Measurements from ENCODE around the gene TRIM54. TPM values are rescaled to one million over a fixed set of nuclear protein-coding genes. Genes with fewer than 3 reads are reported as not detected.

TRIM54 gene
- total and polyA plus RNA-seq, 9 of the 15 experiments (the other 6 are each of a cell fraction or from before 2014, with no cell fraction given) = not detected

GRCh38 chr2:27356382-27357181 is 74.4 kb downstream of the TRIM54 start, which contains the start of gene GTF3C2 (continued):
- no peak for TF ChIP-seq ZNF551 (CRISPR knock-in tag; IDR thresholded peaks at IDR 0.05)
- TF ChIP-seq MGA (IDR thresholded peaks at IDR 0.05) = peak; percentile 94
- 0 out of 2 replicates have a peak, but pooled peaks have one; percentile 34 for TF ChIP-seq HDAC8 (tag; IDR thresholded peaks at IDR 0.05)
- no peak for TF ChIP-seq RNF219 (CRISPR knock-in tag; IDR thresholded peaks at IDR 0.05)
- no peak for TF ChIP-seq ZNF57 (CRISPR knock-in tag; IDR thresholded peaks at IDR 0.05)
- TF ChIP-seq BRCA1 (IDR thresholded peaks at IDR 0.05) = no peak
- peak; percentile 28; the same call in 1 of the 2 replicates for TF ChIP-seq BRCA1 (CRISPR knock-in tag; IDR thresholded peaks at IDR 0.05)
- TF ChIP-seq NUFIP1 (IDR thresholded peaks at IDR 0.05; ENCODE audit: partially characterized antibody) = no peak
- TF ChIP-seq TFE3 (CRISPR knock-in tag; IDR thresholded peaks at IDR 0.05) = no peak
- TF ChIP-seq PREB (CRISPR knock-in tag; IDR thresholded peaks at IDR 0.05) = 0 out of 2 replicates have a peak, but pooled peaks have one; percentile 50
